HG03108 (cell line): ENCODE data around the gene MGAT4A.
"Not testable (repeated sequence)": the region's sequence is repeated elsewhere in the genome, so short reads cannot be mapped to it uniquely, and the experiment has no call there.

Experiments used
- ATAC-seq: cut with Tn5 transposase; IDR thresholded peaks from one replicate; pipeline ENCODE4 v1.9.1; 2021; ENCODE audit warnings: moderate library complexity; ENCODE audit not compliant: unreplicated experiment

The MGAT4A gene

DNA sequence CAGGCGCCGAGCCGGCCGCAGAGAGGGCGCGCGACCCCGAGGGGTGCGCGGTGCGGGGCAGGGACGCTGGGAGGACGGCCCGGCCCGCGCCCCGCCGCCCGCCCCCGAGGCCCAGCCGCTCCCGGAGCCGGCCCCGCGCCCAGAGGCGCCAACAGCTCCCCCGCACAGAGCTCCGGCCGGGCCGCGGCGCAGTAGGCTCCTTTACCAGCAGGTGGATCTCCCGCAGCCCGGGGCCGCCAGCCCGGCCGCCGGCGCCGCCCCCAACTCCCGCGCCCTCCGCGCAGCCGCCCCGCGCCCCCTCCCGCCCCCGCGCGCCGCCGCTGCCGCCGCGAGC is 258 bp downstream of the MGAT4A start:
- peak; percentile 45 for ATAC-seq

DNA sequence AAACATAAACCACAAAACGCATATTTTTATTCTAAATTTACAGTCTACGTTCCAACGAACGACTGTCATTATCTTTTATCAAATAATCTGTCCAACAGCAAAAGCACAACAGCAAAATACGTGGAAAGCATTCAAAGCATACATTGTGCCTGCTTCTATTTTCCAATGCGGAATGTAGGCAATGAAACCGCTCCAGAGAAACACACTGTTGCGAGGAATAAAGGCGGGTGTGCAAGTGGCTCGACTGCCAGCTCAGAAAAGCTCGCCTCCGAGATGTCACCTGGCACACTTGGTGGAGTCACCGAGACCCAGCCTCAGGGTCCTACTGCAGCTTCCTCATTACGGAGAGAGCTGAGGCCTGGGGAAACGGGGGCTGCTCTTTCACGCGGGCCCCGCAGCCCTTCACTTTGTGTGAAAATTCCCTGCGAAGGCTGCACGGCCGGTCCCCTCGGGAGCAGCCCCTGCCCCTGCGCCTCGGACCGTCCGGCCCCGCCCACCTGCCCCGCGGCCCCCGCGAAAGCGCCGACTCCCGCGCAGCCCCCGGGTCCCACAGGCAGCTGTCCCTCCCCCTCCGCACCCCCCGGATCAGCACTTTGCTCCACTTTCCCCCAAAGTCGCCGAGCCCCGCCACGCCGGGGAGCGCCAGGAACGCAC is 752 bp downstream of the MGAT4A start:
- ATAC-seq = peak; percentile 6

DNA sequence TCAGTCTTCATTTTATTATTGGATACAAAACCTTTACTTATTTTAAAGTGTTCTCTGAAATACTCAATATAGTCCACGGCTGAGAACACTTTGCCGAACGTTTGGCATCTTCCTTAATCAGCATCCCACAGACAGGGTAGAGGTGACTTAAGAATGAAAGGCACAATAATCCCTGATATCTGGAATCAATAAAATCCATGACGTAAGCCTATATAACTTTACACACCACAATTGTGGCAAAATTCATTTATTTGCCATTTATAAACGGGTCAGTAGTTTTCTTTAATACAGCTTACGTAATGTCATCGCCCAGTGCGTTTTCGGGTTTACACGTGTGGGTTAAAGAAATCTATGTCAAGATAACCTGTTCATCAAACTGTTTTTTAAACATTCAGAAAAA is 1.3 kb downstream of the MGAT4A start:
- ATAC-seq = no peak

DNA sequence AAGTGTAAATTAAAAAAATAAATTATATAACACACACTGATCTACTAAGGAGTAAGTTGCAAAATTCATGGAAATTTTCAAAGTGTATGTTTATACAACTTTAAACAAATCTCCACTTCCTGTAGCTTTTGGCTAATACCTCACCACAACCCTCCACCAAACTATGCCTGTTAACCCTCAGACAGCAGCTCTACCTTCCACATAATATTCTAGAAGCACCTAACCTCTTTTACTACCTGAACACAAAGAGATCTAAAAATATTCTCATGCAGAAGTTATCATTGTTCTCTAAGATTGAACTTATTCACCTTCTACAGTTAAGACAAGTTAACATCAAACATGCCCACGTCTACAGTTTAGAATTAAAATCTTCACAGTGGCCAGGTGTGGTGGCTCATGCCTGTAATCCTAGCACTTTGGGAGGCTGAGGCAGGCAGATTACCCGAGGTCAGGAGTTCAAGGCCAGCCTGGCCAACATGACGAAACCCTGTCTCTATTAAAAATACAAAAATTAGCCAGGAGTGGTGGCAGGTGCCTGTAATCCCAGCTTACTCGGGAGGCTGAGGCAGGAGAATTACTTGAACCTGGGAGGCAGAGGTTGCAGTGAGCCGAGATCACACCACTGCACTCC is 2.7 kb downstream of the MGAT4A start:
- not testable (repeated sequence) for ATAC-seq

DNA sequence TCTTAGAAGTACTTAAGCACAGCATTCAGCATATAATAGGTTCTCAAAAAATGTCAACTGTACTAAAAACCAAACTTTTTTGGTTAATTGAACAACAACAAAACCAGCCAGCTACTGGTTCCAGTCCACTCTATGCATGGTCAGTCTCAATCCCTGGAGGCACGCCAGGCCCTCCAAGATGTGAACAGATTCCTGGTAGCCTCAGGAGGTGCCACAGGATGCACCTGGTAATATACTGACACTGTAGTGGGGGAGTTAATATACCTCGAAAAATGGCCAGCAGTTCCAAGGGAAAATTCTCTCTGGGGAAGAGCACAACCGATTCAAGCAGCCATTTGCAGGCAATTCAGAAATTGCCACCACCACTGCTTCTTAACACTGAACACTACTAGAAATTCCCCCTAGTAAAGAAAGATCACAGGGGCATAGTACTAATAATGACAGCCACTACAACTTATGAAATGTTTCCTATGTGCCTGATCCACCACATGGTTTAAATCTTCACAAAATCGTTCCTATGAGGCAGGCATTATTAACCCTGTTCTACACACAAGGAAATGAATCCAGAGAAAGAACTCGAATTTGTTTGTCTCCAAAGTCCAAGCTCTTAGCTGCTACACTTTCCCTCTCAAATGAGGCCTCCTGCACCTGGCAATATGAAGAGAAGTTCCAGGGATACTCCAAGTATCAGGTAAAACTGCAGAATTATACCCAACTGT is 3.4 kb downstream of the MGAT4A start:
- ATAC-seq = no peak

DNA sequence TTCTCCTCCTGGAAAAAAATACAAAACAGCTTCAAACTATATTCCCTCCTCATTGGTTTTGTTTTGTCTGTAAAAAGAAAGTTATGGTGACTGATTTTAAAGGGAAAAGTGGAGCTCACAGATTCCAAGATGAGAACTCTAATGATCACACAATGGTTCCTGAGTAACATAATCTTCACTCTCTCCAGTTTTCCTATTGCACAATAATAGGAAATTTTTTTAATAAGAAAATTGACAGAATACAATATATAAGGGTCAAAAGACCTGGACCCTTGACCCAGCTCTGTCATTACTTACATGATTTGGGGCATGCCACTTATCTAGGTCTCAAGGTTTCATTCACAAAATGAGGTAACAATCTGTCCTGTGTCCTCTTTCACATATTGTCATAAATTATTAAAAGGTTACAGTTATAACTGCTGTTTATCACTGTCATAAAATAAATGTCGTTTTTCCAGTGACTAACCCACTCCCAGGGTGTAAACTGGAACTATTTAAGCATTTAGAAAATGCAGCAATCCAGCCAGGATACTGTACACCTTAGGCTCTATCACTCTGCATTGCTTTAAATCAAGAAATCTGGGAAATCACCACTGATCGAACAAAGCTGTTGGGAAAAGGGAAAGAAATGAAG is 4.1 kb downstream of the MGAT4A start:
- ATAC-seq = no peak

DNA sequence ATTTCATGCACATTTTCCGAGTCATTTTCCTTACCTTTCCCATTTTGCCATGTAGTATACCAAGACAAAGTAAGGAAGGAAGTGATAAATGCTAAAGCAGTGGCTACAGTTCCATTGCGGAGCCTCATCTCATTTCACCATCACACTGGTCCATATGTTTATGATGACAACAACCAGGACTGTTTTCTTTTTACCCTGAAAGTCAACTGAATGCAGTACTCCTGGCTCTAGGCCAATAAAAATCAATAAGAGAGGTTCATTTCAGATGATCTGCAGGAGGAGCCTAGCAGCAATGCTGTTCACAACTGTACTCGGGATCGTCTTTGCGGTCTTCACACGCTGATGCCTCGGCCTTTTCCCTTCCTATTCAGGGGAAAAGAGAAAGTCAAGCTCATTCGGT is 4.7 kb downstream of the MGAT4A start:
- no peak for ATAC-seq

DNA sequence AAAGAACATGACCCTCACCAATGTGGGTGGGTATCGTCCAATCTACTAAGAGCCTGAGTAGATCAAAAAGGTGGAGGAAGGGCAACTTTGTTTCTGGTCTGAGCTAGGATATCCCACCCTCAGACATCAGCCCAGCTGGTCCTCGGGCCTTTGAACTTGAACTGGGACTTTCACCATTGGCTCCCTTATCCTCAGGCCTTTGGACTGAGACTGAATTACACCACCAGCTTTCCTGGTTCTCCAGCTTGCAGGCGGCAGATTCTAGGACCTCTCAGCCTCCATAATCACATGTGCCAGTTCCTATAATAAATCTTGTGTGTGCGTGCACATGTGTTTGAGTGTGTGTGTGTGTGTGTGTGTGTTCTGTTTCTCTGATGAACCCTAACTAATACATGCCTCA is 10.6 kb downstream of the MGAT4A start:
- no peak for ATAC-seq

DNA sequence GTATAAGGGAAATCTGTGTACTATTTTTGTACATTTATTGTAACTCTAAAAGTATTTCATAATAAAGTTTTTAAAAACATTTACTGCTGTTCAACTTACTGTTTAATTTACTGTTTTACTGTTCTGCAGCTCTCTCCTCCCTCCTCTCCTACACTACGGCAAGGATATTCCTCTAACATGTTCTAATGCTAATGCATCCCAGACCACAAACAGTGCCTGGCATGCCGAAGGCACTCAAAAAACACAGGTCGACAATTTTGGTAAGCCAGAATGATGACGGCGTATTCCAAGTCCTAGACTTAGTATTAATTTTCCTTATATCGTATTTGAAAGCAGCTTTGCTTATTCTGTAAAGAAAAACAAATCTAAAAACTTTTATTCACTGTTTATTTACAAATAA is 13.3 kb downstream of the MGAT4A start:
- ATAC-seq = no peak

DNA sequence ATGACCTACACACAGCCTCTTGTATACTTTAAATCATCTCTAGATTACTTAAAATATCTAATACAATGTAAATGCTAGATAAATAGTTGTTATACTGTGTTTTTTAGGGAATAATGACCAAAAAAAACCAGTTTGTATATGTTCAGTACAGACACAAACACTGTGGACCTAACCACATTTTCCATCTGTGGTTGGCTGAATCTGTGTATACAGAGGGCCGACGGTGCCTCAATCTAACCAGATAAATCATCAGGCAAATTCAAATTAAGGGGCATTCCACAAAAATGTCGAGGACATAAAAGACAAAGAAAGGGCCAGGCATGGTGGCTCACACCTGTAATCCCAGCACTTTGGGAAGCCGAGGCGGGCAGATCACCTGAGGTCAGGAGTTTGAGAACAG is 14.1 kb downstream of the MGAT4A start:
- ATAC-seq = no peak

DNA sequence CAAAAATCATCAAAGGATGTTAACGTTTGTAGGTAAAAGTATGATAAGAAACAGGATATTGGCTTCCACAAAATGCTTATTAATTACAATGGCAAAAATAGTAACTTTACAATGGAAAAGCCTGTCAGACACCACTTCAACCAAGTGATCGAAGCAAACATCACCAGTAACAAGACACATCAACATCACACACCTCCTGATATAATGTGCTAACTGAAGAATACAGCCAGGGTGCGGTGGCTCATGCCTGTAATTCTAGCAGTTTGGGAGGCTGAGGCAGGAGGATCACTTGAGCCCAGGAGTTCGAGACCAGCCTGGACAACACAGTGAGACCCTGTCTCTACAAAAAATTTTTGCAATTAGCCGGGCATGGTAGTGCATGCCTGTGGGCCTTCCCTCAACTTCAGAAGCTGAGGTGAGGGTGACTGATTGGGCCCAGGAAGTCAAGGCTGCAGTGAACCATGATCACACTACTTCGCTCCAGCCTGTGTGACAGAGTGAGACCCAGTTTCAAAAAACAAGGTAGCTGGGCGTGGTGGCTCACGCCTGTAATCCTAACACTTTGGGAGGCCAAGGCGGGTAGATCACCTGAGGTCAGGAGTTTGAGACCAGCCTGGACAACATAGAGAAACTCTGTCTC is 15.0 kb downstream of the MGAT4A start:
- no peak for ATAC-seq

DNA sequence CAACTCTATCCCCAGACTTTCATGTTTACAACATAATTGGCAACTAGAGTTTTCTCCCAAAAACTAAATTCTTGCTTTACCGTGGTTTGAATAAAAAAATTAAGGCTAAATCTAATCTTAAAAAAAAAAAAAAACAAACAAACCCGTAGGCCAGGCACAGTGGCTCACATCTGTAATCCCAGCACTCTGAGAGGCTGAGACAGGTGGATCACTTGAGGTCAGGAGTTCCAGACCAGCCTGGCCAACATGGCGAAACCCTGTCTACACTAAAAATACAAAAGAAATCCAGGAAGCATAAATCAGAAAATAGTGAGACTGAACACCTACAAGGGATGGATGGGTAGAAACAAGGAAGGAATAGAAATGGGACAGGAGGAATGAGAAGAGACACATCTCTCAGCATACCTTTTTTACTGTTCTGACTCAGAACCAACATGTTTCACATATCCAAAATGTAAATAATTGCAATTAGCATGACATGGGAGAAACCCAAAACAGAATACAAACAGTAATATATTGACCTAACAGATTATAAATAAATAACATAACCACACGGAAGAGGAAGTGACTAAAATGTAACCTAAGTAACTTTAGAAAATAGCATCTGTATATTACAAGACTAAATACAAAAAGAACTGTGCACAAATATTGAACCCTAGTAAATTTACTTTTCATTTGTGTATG is 17.5 kb downstream of the MGAT4A start:
- ATAC-seq = peak; percentile 51

DNA sequence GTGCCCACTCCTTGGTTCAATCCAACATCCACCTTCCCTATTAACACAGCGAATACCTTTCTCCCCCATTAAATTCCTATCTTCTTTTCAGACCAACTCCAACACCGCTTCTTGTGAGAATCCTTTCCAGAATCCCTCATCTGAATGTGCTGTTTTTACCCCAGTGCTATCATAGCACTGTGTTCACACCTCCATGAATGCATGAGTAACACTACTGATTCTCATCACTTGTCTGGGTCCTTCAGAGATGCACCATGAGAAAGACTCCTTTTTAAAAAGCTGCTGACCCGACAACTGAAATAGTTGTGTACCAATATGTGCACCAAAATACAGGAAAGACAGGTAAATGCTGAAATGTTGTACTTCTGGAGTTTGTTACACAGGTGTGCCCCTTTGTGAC is 18.8 kb downstream of the MGAT4A start:
- ATAC-seq = no peak

DNA sequence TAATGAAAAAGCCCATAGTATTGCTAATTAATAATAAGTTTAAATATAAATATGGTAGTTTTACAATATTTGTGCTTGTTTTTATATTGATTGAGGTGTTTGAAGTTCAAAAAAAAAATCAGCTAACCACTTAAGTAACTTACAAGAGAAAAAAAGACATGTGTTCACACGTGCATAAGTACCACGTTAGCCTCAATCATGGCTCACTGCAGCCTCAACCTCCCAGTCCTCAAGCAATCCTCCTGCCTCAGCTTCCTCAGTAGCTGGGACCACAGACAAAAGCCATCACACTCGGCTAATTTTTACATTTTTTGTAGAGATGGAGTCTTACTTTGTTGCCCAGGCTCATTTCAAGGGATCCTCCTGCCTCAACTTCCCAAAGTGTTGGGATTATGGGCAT is 19.4 kb downstream of the MGAT4A start:
- ATAC-seq = no peak

DNA sequence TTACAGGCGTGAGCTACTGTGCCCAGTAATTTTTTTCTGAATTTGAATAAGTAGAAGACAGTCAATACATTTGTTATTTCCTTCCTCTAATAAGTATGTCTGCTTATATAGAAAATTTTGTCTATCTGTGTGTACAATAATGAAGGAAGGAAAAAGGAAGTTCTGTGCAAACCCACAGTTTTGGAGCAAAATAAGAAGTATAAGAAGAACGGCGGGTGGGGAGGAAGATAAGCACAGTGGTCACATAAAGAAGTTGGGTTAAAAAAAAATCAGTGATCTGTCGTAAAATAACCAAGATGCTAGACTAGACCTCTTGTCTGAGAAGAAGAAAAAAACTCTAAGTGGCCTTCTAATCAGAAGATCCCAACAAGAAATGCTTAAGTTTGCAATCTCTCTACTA is 20.2 kb downstream of the MGAT4A start:
- ATAC-seq = no peak

DNA sequence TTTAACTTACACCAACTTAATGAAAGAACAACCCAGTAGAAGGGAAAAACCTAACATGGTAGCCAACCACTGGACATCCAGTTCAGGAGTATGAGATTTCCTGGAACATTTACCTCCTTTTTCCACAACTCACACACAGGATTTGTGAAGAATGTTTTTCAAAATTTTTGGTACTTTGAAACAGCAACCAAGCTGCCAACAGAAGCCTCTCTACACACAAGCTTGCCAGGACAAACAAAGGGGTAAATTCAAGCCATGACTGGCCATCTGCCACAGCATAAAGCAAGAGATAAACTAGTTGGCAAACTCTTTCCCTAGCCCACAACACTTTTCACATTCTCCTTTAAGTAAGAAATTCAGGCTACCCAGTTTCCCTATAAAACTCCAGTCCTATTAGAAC is 21.4 kb downstream of the MGAT4A start:
- ATAC-seq = no peak

DNA sequence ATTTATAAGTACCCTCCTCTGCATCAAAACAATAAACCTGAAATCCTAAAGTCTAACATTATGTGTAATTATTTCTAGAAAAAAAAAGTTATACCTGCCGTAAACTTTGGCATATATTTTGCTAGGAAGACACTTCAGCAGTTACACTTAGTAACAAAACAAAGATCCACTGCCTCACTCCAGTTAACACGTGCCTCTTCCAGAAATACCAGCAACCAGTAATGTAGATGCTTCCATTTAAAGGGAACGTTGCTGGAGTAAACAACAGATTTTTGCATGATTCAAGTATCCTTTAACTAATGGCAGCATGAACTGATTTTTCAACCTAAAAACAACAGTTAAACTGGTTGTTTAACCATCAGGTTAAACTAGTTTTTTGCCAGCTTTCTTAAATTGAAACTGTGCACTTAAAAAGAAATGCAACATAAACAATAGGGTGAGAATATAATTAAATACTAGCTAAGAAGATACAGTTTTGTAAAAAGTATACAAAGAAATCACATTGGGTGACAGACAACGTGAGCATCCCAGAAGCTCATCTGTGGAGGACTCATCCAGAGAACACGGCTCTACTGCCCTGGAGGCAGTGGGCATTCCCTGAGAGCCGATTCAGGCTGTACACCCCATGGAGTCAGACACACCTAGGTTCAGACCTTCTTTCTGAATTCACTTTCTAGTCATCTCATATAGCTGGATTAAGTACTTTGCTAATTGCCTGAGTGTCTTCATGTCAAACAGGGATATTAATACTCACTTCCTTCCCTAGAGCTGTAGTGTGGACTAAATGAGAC is 22.3 kb downstream of the MGAT4A start:
- ATAC-seq = no peak

DNA sequence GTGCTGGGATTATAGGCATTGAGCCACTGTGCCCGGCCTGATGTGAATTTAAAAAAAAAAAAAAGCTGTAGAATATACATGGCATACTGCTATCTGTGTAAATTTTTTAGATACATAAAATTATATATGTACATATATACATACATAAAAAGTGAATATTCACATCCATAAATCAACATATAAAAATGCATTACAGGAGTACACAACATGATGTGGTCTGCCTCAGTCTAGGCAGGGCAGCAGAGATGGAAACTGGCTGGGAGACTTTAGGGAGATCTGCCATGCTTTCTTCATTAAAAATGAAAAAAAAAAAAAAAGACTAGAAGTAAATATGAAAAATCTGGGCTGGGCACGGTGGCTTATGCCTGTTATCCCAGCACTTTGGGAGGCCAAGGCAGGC is 24.3 kb downstream of the MGAT4A start:
- ATAC-seq = no peak

DNA sequence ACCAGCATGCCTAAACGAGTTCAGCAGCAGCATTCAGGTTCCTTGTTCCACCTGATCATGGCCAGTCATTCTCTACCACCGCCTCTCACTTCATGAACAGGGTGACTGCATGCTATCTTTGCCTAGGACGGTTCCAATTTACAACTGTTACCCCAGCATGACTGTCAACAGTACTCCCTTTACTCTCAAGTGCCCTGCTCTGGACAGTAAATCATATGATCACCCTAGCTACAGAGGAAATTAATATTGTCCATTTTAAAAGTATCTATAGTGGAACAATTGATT is 25.7 kb downstream of the MGAT4A start:
- no peak for ATAC-seq

DNA sequence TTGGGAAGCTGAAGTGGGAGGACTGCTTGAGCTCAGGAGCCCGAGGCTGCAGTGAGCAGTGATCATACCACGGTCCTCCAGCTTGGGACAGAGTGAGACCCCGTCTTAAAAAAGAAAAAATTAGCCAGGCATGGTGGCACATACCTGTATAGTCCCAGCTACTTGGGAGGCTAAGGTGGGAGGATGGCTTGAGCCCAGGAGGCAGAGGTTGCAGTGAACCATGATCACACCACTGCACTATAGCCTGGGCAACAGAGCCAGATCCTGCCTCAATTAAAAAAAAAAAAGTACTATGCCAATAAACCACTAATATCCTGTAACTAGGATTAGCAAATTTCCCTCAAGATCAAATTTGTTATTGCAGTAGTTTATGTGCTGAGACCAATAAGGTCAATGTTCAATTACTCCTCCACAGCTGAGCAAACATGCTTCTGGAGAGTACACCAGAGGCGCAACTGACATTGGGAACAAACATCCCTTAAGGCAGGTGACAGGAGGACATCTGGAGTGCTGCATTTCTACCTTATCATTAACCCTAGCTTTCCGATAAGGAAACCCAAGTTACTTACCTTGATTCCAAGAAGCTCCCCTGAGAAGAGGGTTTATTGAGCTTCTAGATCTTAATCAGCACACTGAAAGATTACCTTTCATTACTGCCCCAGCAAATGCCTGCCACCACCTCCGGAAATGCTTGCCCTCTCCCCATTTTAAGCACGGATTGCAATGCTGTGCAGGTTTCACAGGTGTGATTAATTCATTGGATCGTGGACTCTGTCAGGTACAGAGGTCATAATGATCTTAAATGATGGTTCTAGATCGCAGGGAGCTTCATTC is 26.2 kb downstream of the MGAT4A start:
- ATAC-seq = no peak
